GM04503 (cell line): ENCODE measurements around the gene RANBP1.

Experiments used
- DNase-seq: peaks from one replicate; pipeline ENCODE4 v3.0.0-alpha.2; 2012; ENCODE audit warnings: low read depth

The RANBP1 gene

GRCh38 chr22:20174785-20175596, 59.1 kb downstream of the RANBP1 start:
- DNase-seq, result no peak

- no peak for DNase-seq
Measured at GRCh38 chr22:20175597-20175900, 59.6 kb downstream of the RANBP1 start.

GRCh38 chr22:20176421-20177085, 60.6 kb downstream of the RANBP1 start:
- DNase-seq, result no peak
